Lower lobe of right lung (tissue), 2 donors: ENCODE measurements around the gene PRKN. TPM values are rescaled to one million over a fixed set of nuclear protein-coding genes. Genes with fewer than 3 reads are reported as not detected.

Experiments
- ATAC-seq, 2 donors: fragments of 200-7000 bp; cut with Tn5 transposase; one replicate each; pipeline ENCODE4 v1.9.1; 2020 to 2022; ENCODE audit warnings: mild to moderate bottlenecking in 2 of 2, moderate library complexity in 2 of 2
- DNase-seq: peaks from one replicate; pipeline ENCODE4 v3.0.0-alpha.2; 2020
- H3K27ac ChIP-seq: fragments of 200-600 bp; one replicate; pipeline ENCODE4 v1.8.0; 2022
- H3K27me3 ChIP-seq: fragments of 200-600 bp; one replicate; pipeline ENCODE4 v1.8.0; 2022; ENCODE audit warnings: low read depth
- H3K36me3 ChIP-seq: fragments of 200-600 bp; one replicate; pipeline ENCODE4 v1.8.0; 2022; ENCODE audit warnings: mild to moderate bottlenecking
- H3K4me1 ChIP-seq: fragments of 200-600 bp; one replicate; pipeline ENCODE4 v1.8.0; 2022
- H3K4me3 ChIP-seq: fragments of 200-600 bp; one replicate; pipeline ENCODE4 v1.8.0; 2022; ENCODE audit warnings: mild to moderate bottlenecking
- H3K9me3 ChIP-seq: fragments of 200-600 bp; one replicate; pipeline ENCODE4 v1.8.0; 2022
- CTCF ChIP-seq: fragments of 200-600 bp; IDR thresholded peaks from one replicate; pipeline ENCODE4 v1.8.0; 2022; ENCODE audit warnings: antibody characterized with exemption, mild to moderate bottlenecking
- intact Hi-C: fragments of 100-400 bp; cut with DNase I; formaldehyde crosslinking; loops from one replicate; pipeline ENCODE4 v1.11.0; 2022
- total RNA-seq: library from RNA; stranded (reverse); fragmentation: NEBNext Ultra II Directional; extraction: Animal tissue kit (Norgen Biotek cat#: 25700); gene quantifications from one replicate; pipeline ENCODE4 v1.2.1, GENCODE V29; 2021
- donor health status: DM: no; HTN: yes; CAD: no; lungs with severe emphysema.

PRKN gene
- total RNA-seq, 1 donor from 2014 or later = 6.1 TPM

DNA sequence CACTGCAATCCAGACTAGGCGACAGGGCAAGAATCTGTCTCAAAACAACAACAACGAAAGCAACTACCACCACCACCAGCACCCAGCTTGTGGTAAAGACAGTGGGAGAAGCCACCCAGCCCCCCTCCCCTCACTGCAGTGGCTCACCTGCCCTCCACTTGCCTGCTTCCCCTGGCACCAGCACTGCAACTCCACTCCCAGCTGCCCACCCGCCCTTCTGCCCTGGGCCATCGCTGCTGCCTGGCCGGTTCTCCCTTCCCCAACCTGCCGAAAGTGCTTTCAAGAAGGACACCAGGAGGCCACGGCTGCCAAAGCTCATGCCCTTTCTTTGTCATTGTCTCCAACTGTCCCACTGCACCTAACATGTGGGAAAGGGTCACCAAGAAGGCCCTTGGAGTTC lies 1359.1 kb downstream of the PRKN start:
- ATAC-seq = no peak
- no peak for TF ChIP-seq CTCF
- H3K27ac ChIP-seq = no peak overlapping the region
- H3K4me1 ChIP-seq = no peaks in the 10 kb centered on the region
- no peak overlapping the region for H3K4me3 ChIP-seq
- H3K9me3 ChIP-seq = no peaks in the 10 kb centered on the region
- no peaks in the 10 kb centered on the region for H3K27me3 ChIP-seq
- no peak for DNase-seq
- no peaks in the 10 kb centered on the region for H3K36me3 ChIP-seq
- intact Hi-C loops = no loop called here

DNA sequence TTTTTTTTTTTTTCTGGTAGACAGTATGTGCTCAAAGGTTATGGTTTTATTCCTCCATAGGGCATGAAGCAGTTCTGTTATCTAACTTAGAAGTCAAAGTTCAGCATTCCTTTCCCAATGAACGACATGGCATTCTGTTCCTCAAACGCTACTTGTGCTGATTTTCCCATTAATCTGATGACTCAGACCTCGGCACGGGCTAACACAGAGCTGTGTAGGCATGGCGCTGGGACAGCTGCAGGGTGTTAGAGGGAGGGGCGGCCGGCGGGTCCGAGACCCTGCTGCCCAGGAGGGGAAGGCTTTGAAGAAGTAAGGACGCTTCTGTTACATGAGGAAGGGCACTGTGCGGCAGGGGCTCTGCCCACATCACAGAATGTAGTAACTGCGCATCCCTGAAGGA lies 1360.1 kb downstream of the PRKN start:
- DNase-seq = no peak
- no peaks in the 10 kb centered on the region for H3K27me3 ChIP-seq
- no peak for TF ChIP-seq CTCF
- no peaks in the 10 kb centered on the region for H3K9me3 ChIP-seq
- intact Hi-C loops = no loop called here
- H3K4me3 ChIP-seq = no peak overlapping the region
- no peaks in the 10 kb centered on the region for H3K4me1 ChIP-seq
- no peak for ATAC-seq
- H3K36me3 ChIP-seq = no peaks in the 10 kb centered on the region
- no peak overlapping the region for H3K27ac ChIP-seq

GRCh38 chr6:161366301-161366923 lies 1361.2 kb downstream of the PRKN start:
- no peak overlapping the region for H3K27ac ChIP-seq
- no peak for TF ChIP-seq CTCF
- no peaks in the 10 kb centered on the region for H3K4me1 ChIP-seq
- no peaks in the 10 kb centered on the region for H3K36me3 ChIP-seq
- DNase-seq = no peak
- ATAC-seq = no peak
- no peak overlapping the region for H3K4me3 ChIP-seq
- H3K27me3 ChIP-seq = no peaks in the 10 kb centered on the region
- intact Hi-C loops = no loop called here
- no peaks in the 10 kb centered on the region for H3K9me3 ChIP-seq

DNA sequence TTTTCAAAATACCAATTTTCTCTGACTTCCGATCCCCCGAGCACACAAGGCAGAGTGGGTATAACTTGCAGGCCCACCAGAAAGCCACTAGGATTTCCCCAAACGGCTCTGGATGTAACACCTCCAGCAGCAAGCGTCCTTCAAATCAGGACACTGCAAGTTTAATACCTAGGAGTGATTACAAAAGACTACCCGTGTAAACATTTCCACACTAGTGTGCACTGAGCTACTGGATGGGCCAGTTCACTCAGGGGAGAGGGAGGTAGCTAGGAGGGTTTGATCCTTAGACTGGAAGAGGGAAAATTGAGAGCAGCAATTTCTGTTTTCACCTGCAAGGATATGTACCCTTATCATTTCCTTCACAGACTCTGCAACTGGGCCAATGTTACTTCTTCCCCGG lies 1361.9 kb downstream of the PRKN start:
- Histone ChIP-seq H3K9me3 (no peaks in the 10 kb centered on the region), H3K4me1 (no peaks in the 10 kb centered on the region), H3K36me3 (no peaks in the 10 kb centered on the region), H3K27ac (no peak overlapping the region), H3K27me3 (no peaks in the 10 kb centered on the region), H3K4me3 (no peak overlapping the region)
- intact Hi-C loops = no loop called here
- ATAC-seq = no peak
- no peak for TF ChIP-seq CTCF
- DNase-seq = no peak

DNA sequence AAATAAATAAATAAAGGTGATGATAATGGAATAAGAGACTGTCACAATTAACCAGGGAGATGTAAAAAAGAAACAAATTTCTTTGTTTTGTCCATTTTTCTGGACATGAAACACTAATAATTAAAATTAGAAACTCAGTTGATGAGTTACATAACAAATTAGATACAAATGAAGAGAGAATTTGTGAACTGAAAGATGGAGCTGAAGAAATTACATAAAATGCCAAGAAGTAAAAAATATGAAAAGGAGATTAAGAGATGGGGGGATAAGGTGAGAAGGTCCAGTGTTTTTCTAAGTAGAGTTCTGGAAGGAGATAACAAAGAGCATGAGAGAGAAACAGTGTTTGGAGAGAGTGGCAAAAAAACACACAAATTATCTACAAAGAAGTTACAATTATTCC lies 1364.3 kb downstream of the PRKN start:
- DNase-seq (no peak), ATAC-seq (no peak)
- Histone ChIP-seq H3K4me1 (no peaks in the 10 kb centered on the region), H3K27ac (no peak overlapping the region), H3K36me3 (no peaks in the 10 kb centered on the region), H3K9me3 (no peaks in the 10 kb centered on the region), H3K27me3 (no peaks in the 10 kb centered on the region), H3K4me3 (no peak overlapping the region)
- intact Hi-C loops = no loop called here
- no peak for TF ChIP-seq CTCF

DNA sequence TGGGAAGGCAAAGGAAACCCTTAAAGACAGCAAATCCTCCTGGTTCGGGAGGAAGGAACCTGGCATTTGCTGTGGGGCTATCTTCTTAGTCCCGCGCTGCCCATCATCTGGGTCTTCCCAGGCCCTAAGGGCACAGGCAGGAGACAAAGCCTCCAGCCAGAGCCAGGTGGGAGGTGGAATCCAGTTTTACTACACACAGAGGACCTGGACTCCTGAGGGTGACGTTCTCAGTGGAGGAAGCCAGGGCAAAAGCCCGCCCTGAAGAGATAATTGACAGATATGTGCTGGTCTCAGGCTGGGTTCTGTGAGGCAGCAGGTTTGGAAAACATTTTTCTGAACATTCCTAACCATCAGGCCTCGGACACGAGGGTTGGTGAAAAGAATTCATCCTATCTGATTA lies 1365.3 kb downstream of the PRKN start:
- H3K4me3 ChIP-seq = no peak overlapping the region
- no peaks in the 10 kb centered on the region for H3K36me3 ChIP-seq
- no peaks in the 10 kb centered on the region for H3K4me1 ChIP-seq
- H3K9me3 ChIP-seq = no peaks in the 10 kb centered on the region
- ATAC-seq = no peak
- intact Hi-C loops = no loop called here
- H3K27ac ChIP-seq = no peak overlapping the region
- no peaks in the 10 kb centered on the region for H3K27me3 ChIP-seq
- DNase-seq = no peak
- no peak for TF ChIP-seq CTCF
